ENCODE results near the gene PRKCB.

DNA sequence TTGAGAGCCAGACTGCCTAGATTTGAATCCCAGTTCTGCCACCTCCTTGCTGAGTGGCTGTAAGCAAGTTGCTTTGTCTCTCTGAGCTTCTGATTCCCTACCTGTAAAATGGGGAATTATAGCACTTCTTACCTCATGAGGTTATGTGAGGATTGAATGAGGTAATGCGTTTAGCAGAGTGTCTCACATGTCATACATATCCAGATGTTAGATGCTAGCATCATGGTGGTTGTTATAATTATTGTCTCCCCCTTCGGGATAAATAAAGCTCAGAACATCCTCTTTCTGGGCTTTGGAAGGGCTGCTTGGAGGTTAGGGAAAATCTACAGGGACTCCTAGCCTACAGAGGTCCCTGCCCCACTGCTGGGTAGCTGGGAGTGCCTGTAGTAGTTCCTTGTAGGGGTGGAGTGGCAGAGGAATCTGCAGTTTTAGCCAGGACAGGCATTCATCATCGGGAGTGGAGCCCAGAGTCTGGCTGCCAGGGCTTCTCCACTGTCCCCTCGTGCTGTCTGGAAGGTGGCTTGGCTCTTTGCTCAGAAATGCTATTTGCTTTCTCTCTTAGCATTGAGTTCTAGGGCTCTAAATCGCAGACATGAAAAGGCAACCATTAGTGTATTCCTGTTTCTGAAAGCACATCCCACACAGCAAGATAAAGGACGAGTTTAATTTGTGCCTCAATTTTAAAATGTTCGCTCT is 282.5 kb downstream of the PRKCB start:
- no peak for TF ChIP-seq POLR2A (IDR thresholded peaks at IDR 0.05)
- TF ChIP-seq, protein P1, sequence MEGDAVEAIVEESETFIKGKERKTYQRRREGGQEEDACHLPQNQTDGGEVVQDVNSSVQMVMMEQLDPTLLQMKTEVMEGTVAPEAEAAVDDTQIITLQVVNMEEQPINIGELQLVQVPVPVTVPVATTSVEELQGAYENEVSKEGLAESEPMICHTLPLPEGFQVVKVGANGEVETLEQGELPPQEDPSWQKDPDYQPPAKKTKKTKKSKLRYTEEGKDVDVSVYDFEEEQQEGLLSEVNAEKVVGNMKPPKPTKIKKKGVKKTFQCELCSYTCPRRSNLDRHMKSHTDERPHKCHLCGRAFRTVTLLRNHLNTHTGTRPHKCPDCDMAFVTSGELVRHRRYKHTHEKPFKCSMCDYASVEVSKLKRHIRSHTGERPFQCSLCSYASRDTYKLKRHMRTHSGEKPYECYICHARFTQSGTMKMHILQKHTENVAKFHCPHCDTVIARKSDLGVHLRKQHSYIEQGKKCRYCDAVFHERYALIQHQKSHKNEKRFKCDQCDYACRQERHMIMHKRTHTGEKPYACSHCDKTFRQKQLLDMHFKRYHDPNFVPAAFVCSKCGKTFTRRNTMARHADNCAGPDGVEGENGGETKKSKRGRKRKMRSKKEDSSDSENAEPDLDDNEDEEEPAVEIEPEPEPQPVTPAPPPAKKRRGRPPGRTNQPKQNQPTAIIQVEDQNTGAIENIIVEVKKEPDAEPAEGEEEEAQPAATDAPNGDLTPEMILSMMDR (IDR thresholded peaks at IDR 0.05 in 4 of 5, conservative IDR thresholded peaks at IDR 0.05 in 1 of 5): no peak

Measured in gastrocnemius medialis (tissue), 4 donors.